ENCODE measurements around the gene LPAR1. TPM values are rescaled to one million over a fixed set of nuclear protein-coding genes. Genes with fewer than 3 reads are reported as not detected.

The LPAR1 gene
- total and polyA plus RNA-seq, 9 donors, result 39.3 to 74.9 (median 51.8) TPM

GRCh38 chr9:110891760-110892159 is 146.5 kb downstream of the LPAR1 start:
- peaks cover 12% of the 10 kb centered on the region for H3K4me1 ChIP-seq (ENCODE audit: control insufficient read depth, insufficient read depth, low read length)
- H3K9me3 ChIP-seq (replicated peaks; ENCODE audit: control insufficient read depth, low read depth, low read length), result no peaks in the 10 kb centered on the region
- H3K27me3 ChIP-seq (ENCODE audit: control insufficient read depth, insufficient read depth, low read length), result no peaks in the 10 kb centered on the region
- no peak overlapping the region for H3K27ac ChIP-seq (ENCODE audit: low read length)
- DNase-seq, result peak; percentile 19
- no peak overlapping the region for H3K4me3 ChIP-seq (ENCODE audit: low read length)
- H3K36me3 ChIP-seq (ENCODE audit: control insufficient read depth, insufficient read depth, low read length), result peaks cover 3% of the 10 kb centered on the region
- no CpG with 5 or more reads among the region's 3 CpGs for WGBS (ENCODE audit: insufficient coverage)

- H3K9me3 ChIP-seq (replicated peaks; ENCODE audit: control insufficient read depth, low read depth, low read length), result no peaks in the 10 kb centered on the region
- DNase-seq, result no peak
- no peak overlapping the region for H3K27ac ChIP-seq (ENCODE audit: low read length)
- peaks cover 3% of the 10 kb centered on the region for H3K36me3 ChIP-seq (ENCODE audit: control insufficient read depth, insufficient read depth, low read length)
- no peaks in the 10 kb centered on the region for H3K27me3 ChIP-seq (ENCODE audit: control insufficient read depth, insufficient read depth, low read length)
- peaks cover 7% of the 10 kb centered on the region for H3K4me1 ChIP-seq (ENCODE audit: control insufficient read depth, insufficient read depth, low read length)
- no peak overlapping the region for H3K4me3 ChIP-seq (ENCODE audit: low read length)
Observed at GRCh38 chr9:110890416-110890815, 147.9 kb downstream of the LPAR1 start.

GRCh38 chr9:110887276-110887675 is 151.0 kb downstream of the LPAR1 start:
- Histone ChIP-seq H3K27me3 (ENCODE audit: control insufficient read depth, insufficient read depth, low read length) (no peaks in the 10 kb centered on the region), H3K4me1 (ENCODE audit: control insufficient read depth, insufficient read depth, low read length) (no peaks in the 10 kb centered on the region), H3K4me3 (ENCODE audit: low read length) (no peak overlapping the region), H3K36me3 (ENCODE audit: control insufficient read depth, insufficient read depth, low read length) (no peaks in the 10 kb centered on the region), H3K9me3 (replicated peaks; ENCODE audit: control insufficient read depth, low read depth, low read length) (no peaks in the 10 kb centered on the region), H3K27ac (ENCODE audit: low read length) (no peak overlapping the region)
- no peak for DNase-seq
- no CpG with 5 or more reads among the region's 3 CpGs for WGBS (ENCODE audit: insufficient coverage)

- Histone ChIP-seq H3K27ac (ENCODE audit: low read length) (no peak overlapping the region), H3K27me3 (ENCODE audit: control insufficient read depth, insufficient read depth, low read length) (no peaks in the 10 kb centered on the region), H3K9me3 (replicated peaks; ENCODE audit: control insufficient read depth, low read depth, low read length) (no peaks in the 10 kb centered on the region), H3K4me3 (ENCODE audit: low read length) (no peak overlapping the region), H3K36me3 (ENCODE audit: control insufficient read depth, insufficient read depth, low read length) (no peaks in the 10 kb centered on the region), H3K4me1 (ENCODE audit: control insufficient read depth, insufficient read depth, low read length) (no peaks in the 10 kb centered on the region)
- no CpG with 5 or more reads among the region's 1 CpG for WGBS (ENCODE audit: insufficient coverage)
- peak; percentile 75 for DNase-seq
Observed at GRCh38 chr9:110886832-110887231, 151.4 kb downstream of the LPAR1 start.

DNA sequence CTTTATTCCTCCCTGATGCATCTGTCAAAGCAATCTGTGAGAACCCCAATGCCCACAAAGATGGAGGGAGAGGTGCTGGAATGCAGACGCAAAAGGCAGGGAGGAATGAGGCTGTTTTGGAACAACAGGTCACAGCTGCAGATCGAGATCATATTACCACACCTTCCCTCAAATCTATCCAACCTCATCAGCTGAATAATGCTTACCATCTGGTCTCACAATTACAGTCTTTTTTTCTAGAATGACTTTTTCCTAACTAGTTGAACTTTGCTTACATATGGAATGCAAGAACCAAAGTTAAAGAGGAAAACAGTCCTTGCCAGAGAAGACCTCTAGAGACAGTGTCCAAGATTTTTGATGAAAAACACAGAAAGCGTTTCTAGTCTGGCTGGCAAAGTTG is 158.1 kb downstream of the LPAR1 start:
- H3K27ac ChIP-seq (ENCODE audit: low read length), result peak overlapping the region; percentile 78
- H3K4me1 ChIP-seq (ENCODE audit: control insufficient read depth, insufficient read depth, low read length), result peaks cover 10% of the 10 kb centered on the region
- WGBS (ENCODE audit: insufficient coverage), result no CpG with 5 or more reads among the region's 3 CpGs
- peak; percentile 92 for DNase-seq
- H3K4me3 ChIP-seq (ENCODE audit: low read length), result no peak overlapping the region
- no peaks in the 10 kb centered on the region for H3K9me3 ChIP-seq (replicated peaks; ENCODE audit: control insufficient read depth, low read depth, low read length)
- no peaks in the 10 kb centered on the region for H3K27me3 ChIP-seq (ENCODE audit: control insufficient read depth, insufficient read depth, low read length)
- peaks cover 4% of the 10 kb centered on the region for H3K36me3 ChIP-seq (ENCODE audit: control insufficient read depth, insufficient read depth, low read length)

DNA sequence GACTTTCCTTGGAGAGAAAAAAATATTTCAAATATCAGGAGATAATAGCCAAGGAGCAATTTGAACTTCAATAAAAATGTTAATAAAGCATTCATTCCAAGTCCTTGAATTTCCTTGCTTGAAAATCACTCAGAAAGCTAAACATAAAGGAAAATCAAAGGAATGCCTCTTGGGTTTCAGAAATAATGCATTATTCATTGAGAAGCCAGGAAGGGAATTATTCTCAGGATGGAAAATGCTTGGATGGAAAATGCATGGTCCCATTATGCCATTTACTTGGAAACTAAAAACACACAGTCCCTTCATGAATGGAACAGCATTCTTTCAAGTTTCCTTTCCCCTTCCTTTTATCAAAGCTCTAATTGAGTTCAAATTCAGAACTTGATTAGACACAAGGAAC is 160.9 kb downstream of the LPAR1 start:
- H3K4me1 ChIP-seq (ENCODE audit: control insufficient read depth, insufficient read depth, low read length), result peaks cover 10% of the 10 kb centered on the region
- H3K27me3 ChIP-seq (ENCODE audit: control insufficient read depth, insufficient read depth, low read length), result no peaks in the 10 kb centered on the region
- peak; percentile 81 for DNase-seq
- peaks cover 8% of the 10 kb centered on the region for H3K36me3 ChIP-seq (ENCODE audit: control insufficient read depth, insufficient read depth, low read length)
- no peaks in the 10 kb centered on the region for H3K9me3 ChIP-seq (replicated peaks; ENCODE audit: control insufficient read depth, low read depth, low read length)
- peak overlapping the region; percentile 56 for H3K27ac ChIP-seq (ENCODE audit: low read length)
- H3K4me3 ChIP-seq (ENCODE audit: low read length), result no peak overlapping the region

- Histone ChIP-seq H3K27ac (ENCODE audit: low read length) (peak overlapping the region; percentile 56), H3K9me3 (replicated peaks; ENCODE audit: control insufficient read depth, low read depth, low read length) (no peaks in the 10 kb centered on the region), H3K4me3 (ENCODE audit: low read length) (no peak overlapping the region), H3K27me3 (ENCODE audit: control insufficient read depth, insufficient read depth, low read length) (no peaks in the 10 kb centered on the region), H3K4me1 (ENCODE audit: control insufficient read depth, insufficient read depth, low read length) (peaks cover 10% of the 10 kb centered on the region), H3K36me3 (ENCODE audit: control insufficient read depth, insufficient read depth, low read length) (peaks cover 8% of the 10 kb centered on the region)
- DNase-seq, result peak; percentile 64
- no CpG with 5 or more reads among the region's 3 CpGs for WGBS (ENCODE audit: insufficient coverage)
Observed at GRCh38 chr9:110876929-110877328, 161.3 kb downstream of the LPAR1 start.

- 71% methylated on average over 9 of the region's 14 CpGs for WGBS (ENCODE audit: insufficient coverage)
- Histone ChIP-seq H3K9me3 (replicated peaks; ENCODE audit: control insufficient read depth, low read depth, low read length) (no peaks in the 10 kb centered on the region), H3K27me3 (ENCODE audit: control insufficient read depth, insufficient read depth, low read length) (no peaks in the 10 kb centered on the region), H3K4me1 (ENCODE audit: control insufficient read depth, insufficient read depth, low read length) (peaks cover 7% of the 10 kb centered on the region), H3K36me3 (ENCODE audit: control insufficient read depth, insufficient read depth, low read length) (peaks cover 8% of the 10 kb centered on the region), H3K4me3 (ENCODE audit: low read length) (no peak overlapping the region), H3K27ac (ENCODE audit: low read length) (no peak overlapping the region)
- DNase-seq, result peak; percentile 70
Observed at GRCh38 chr9:110874963-110875674, 163.2 kb downstream of the LPAR1 start.

- H3K4me3 ChIP-seq (ENCODE audit: low read length), result no peak overlapping the region
- no peak for DNase-seq
- peaks cover 6% of the 10 kb centered on the region for H3K36me3 ChIP-seq (ENCODE audit: control insufficient read depth, insufficient read depth, low read length)
Observed at GRCh38 chr9:110872920-110873319, 165.3 kb downstream of the LPAR1 start.

GRCh38 chr9:110871736-110872135 is 166.5 kb downstream of the LPAR1 start:
- Histone ChIP-seq H3K27me3 (ENCODE audit: control insufficient read depth, insufficient read depth, low read length) (no peaks in the 10 kb centered on the region), H3K4me3 (ENCODE audit: low read length) (no peak overlapping the region), H3K27ac (ENCODE audit: low read length) (no peak overlapping the region), H3K9me3 (replicated peaks; ENCODE audit: control insufficient read depth, low read depth, low read length) (no peaks in the 10 kb centered on the region), H3K4me1 (ENCODE audit: control insufficient read depth, insufficient read depth, low read length) (peaks cover under 1% of the 10 kb centered on the region), H3K36me3 (ENCODE audit: control insufficient read depth, insufficient read depth, low read length) (peaks cover 6% of the 10 kb centered on the region)
- no peak for DNase-seq
- no CpG with 5 or more reads among the region's 1 CpG for WGBS (ENCODE audit: insufficient coverage)

More at GRCh38 chr9:110872920-110873319, 165.3 kb downstream of the LPAR1 start:
- H3K9me3 ChIP-seq (replicated peaks; ENCODE audit: control insufficient read depth, low read depth, low read length), result no peaks in the 10 kb centered on the region
- no CpG with 5 or more reads among the region's 6 CpGs for WGBS (ENCODE audit: insufficient coverage)
- H3K4me1 ChIP-seq (ENCODE audit: control insufficient read depth, insufficient read depth, low read length), result peaks cover 3% of the 10 kb centered on the region
- H3K27ac ChIP-seq (ENCODE audit: low read length), result no peak overlapping the region
- H3K27me3 ChIP-seq (ENCODE audit: control insufficient read depth, insufficient read depth, low read length), result no peaks in the 10 kb centered on the region

GRCh38 chr9:110869931-110870330 is 168.3 kb downstream of the LPAR1 start:
- Histone ChIP-seq H3K27me3 (ENCODE audit: control insufficient read depth, insufficient read depth, low read length) (no peaks in the 10 kb centered on the region), H3K9me3 (replicated peaks; ENCODE audit: control insufficient read depth, low read depth, low read length) (no peaks in the 10 kb centered on the region), H3K36me3 (ENCODE audit: control insufficient read depth, insufficient read depth, low read length) (peaks cover 4% of the 10 kb centered on the region), H3K27ac (ENCODE audit: low read length) (no peak overlapping the region), H3K4me1 (ENCODE audit: control insufficient read depth, insufficient read depth, low read length) (no peaks in the 10 kb centered on the region), H3K4me3 (ENCODE audit: low read length) (no peak overlapping the region)
- WGBS (ENCODE audit: insufficient coverage), result no CpG with 5 or more reads among the region's 1 CpG
- peak; percentile 23 for DNase-seq
